Osteocyte (in vitro differentiated cells): ENCODE data around the gene RND3. TPM values are rescaled to one million over a fixed set of nuclear protein-coding genes. Genes with fewer than 3 reads are reported as not detected.

ENCODE experiments used
- DNase-seq: peaks from one replicate; pipeline ENCODE4 v3.0.0; 2021; ENCODE audit warnings: mixed read lengths; ENCODE audit not compliant: unreplicated experiment; ENCODE audit errors: extremely low spot score
- H3K27ac Mint-ChIP-seq: one replicate; pipeline ENCODE4 v1.8.0; 2021; ENCODE audit warnings: mild to moderate bottlenecking, mixed read lengths; ENCODE audit not compliant: unreplicated experiment
- H3K27me3 Mint-ChIP-seq: one replicate; pipeline ENCODE4 v1.8.0; 2021; ENCODE audit warnings: mixed read lengths; ENCODE audit not compliant: unreplicated experiment
- H3K36me3 Mint-ChIP-seq: one replicate; pipeline ENCODE4 v1.8.0; 2021; ENCODE audit warnings: mixed read lengths; ENCODE audit not compliant: unreplicated experiment
- H3K4me1 Mint-ChIP-seq: one replicate; pipeline ENCODE4 v1.8.0; 2021; ENCODE audit warnings: mixed read lengths; ENCODE audit not compliant: unreplicated experiment
- H3K4me3 Mint-ChIP-seq: one replicate; pipeline ENCODE4 v1.8.0; 2021; ENCODE audit warnings: mild to moderate bottlenecking, moderate library complexity, mixed read lengths; ENCODE audit not compliant: unreplicated experiment
- H3K9me3 Mint-ChIP-seq: one replicate; pipeline ENCODE4 v1.8.0; 2021; ENCODE audit warnings: mixed read lengths; ENCODE audit not compliant: unreplicated experiment
- total RNA-seq: library from RNA; stranded (reverse); gene quantifications from 2 replicates; pipeline ENCODE4 v1.2.1, GENCODE V29; 2021
- TF ChIP-seq, protein P1 (sequence below): fragments of 200-600 bp; sonication (generic); IDR thresholded peaks from 2 replicates; pipeline ENCODE4 v1.5.0; 2021; ENCODE audit warnings: antibody characterized with exemption, mild to moderate bottlenecking, moderate library complexity

RND3 gene
- total RNA-seq, 1 donor from 2014 or later, result 160 TPM

DNA sequence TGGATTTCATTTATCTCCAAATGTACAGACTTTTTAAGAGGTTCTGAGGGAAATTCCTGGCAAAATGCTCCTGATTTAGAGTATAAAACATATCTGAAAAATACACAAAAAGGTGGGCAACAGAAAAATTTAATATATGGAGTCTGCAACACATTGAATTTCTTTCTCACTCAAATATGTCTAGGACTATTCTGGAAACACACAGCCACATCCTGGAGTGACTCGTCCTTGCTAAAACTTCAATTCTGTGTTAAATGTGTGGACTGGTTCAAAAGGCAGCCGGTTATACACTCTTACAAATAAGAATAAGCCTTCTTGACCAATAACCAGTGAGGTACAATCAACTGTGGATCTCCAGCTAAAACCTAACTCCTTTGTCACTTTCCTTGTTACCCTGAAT is 44.1 kb upstream of the RND3 start:
- H3K9me3 Mint-ChIP-seq, result no peaks in the 10 kb centered on the region
- peaks cover 66% of the 10 kb centered on the region for H3K4me1 Mint-ChIP-seq
- DNase-seq, result no peak
- TF ChIP-seq, protein P1, sequence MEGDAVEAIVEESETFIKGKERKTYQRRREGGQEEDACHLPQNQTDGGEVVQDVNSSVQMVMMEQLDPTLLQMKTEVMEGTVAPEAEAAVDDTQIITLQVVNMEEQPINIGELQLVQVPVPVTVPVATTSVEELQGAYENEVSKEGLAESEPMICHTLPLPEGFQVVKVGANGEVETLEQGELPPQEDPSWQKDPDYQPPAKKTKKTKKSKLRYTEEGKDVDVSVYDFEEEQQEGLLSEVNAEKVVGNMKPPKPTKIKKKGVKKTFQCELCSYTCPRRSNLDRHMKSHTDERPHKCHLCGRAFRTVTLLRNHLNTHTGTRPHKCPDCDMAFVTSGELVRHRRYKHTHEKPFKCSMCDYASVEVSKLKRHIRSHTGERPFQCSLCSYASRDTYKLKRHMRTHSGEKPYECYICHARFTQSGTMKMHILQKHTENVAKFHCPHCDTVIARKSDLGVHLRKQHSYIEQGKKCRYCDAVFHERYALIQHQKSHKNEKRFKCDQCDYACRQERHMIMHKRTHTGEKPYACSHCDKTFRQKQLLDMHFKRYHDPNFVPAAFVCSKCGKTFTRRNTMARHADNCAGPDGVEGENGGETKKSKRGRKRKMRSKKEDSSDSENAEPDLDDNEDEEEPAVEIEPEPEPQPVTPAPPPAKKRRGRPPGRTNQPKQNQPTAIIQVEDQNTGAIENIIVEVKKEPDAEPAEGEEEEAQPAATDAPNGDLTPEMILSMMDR, result no peak
- no peaks in the 10 kb centered on the region for H3K36me3 Mint-ChIP-seq
- H3K27me3 Mint-ChIP-seq, result no peaks in the 10 kb centered on the region
- H3K4me3 Mint-ChIP-seq, result no peak overlapping the region
- peak overlapping the region; percentile 47 for H3K27ac Mint-ChIP-seq

DNA sequence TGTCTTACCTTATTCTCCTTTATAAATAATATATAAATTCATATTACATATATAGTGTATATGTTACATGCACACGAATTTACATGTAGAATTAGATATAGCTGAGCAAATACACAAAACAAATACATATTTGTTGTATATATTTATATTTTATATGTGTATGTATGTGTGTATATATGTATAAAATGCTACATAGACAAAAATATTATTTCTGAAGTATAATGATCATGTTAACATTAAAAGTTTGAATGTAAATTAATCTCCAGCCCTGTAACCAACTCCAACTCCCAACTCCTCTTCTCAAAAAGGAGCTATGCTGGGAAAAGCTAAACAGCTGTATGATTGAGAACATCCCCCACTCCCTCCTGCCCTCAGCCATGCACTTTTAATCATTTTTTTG is 42.7 kb upstream of the RND3 start:
- Mint-ChIP-seq H3K9me3 (no peaks in the 10 kb centered on the region), H3K4me3 (no peak overlapping the region), H3K27me3 (no peaks in the 10 kb centered on the region), H3K4me1 (peaks cover 68% of the 10 kb centered on the region), H3K27ac (peak overlapping the region; percentile 97), H3K36me3 (no peaks in the 10 kb centered on the region)
- TF ChIP-seq, protein P1, result no peak
- no peak for DNase-seq

DNA sequence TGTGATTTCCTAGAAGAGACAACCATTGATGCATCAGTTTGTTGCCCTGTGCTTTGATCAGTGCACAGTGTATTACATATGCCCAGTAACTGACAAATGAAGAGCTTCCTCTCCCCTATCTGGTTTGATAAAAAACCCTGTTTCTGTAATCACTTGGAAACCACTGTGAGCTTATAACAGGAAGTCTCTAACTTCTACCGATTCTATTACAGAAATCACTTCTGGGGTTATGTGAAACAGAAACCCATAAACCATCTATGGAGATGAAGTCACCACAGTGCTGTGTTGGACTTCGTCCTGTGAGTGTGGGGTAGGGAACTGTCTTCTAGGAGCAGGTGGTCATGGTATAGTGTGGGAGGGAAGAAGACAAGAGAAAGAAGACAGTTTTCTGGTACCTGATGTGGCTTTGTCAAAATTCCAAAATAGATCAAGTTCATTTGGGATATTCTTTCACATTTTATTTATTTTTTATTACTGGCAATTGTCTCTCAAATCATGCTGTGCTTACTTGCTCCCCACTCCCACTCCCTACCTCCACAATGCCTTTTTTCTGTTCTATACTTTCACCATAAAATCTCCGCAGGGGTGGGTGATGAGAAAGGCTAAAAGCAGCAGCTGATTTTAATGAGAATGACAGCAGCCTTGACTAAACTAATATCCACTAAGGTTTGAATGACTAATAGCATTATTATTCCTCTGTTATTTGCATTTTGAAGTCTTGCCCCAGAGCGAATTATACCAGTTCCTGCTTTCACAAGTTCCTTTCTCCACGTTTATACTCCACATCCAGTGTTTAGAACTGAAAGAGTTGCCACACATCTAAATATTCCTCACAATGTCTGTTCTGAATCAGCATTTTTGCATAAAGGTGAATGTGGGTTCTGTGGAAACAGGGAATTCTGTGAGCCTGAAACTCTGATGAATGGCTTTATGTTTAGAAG is 41.7 kb upstream of the RND3 start:
- H3K4me1 Mint-ChIP-seq, result peaks cover 65% of the 10 kb centered on the region
- no peaks in the 10 kb centered on the region for H3K27me3 Mint-ChIP-seq
- H3K36me3 Mint-ChIP-seq, result no peaks in the 10 kb centered on the region
- TF ChIP-seq, protein P1, result no peak
- peak overlapping the region; percentile 50 for H3K4me3 Mint-ChIP-seq
- no peak for DNase-seq
- peak overlapping the region; percentile 97 for H3K27ac Mint-ChIP-seq
- no peaks in the 10 kb centered on the region for H3K9me3 Mint-ChIP-seq

DNA sequence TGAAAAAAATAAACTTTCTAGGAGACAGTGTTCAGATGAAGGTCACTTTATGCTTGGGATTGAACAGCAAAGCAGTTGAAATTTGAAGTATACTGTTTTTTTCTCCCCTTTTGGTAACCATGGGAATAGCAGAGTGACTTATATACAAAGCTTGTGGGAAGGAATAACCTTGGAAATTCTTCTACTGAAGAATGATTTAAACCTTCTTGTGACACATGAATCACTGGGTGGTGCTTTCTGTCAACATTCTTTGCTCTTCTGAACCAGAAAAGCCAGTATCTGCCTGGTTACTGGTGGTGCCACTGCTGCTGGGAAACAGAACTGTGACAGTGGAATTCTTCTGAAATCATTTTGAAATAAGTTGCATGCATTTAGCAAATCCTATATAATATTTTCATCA is 39.4 kb upstream of the RND3 start:
- no peak overlapping the region for H3K4me3 Mint-ChIP-seq
- DNase-seq, result no peak
- TF ChIP-seq, protein P1, result peak; percentile 9

DNA sequence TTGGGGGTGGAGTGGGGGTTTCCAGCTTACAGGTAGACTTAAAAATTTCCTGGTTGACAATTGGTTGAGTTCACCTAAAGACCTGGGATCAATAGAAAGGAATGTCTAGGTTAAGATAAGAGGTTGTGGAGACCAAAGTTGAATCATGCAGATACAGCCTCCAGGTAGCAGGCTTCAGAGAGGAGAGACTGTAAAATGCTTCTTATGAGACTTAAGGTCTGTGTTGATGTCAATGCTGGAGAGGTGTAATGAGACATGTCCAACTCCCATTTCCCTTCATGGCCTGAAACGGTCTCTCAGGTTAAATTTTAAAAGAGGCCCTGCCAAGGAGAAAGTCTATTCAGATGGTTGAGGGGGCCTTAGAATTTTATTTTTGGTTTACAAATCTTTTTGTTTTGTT is 38.5 kb upstream of the RND3 start:
- H3K9me3 Mint-ChIP-seq, result peaks cover 4% of the 10 kb centered on the region
- DNase-seq, result no peak
- peaks cover 5% of the 10 kb centered on the region for H3K36me3 Mint-ChIP-seq
- no peak overlapping the region for H3K4me3 Mint-ChIP-seq
- peaks cover 45% of the 10 kb centered on the region for H3K4me1 Mint-ChIP-seq
- H3K27me3 Mint-ChIP-seq, result no peaks in the 10 kb centered on the region
- peak overlapping the region; percentile 97 for H3K27ac Mint-ChIP-seq
- TF ChIP-seq, protein P1, result no peak

More for the DNA sequence above, 39.4 kb upstream of the RND3 start:
- Mint-ChIP-seq H3K36me3 (peaks cover 5% of the 10 kb centered on the region), H3K9me3 (peaks cover 4% of the 10 kb centered on the region), H3K27me3 (no peaks in the 10 kb centered on the region), H3K27ac (peak overlapping the region; percentile 97), H3K4me1 (peaks cover 47% of the 10 kb centered on the region)
